Measurements from ENCODE around the gene TOMM6.
"Not testable (repeated sequence)": the region's sequence is repeated elsewhere in the genome, so short reads cannot be mapped to it uniquely, and the experiment has no call there.

The TOMM6 gene

DNA sequence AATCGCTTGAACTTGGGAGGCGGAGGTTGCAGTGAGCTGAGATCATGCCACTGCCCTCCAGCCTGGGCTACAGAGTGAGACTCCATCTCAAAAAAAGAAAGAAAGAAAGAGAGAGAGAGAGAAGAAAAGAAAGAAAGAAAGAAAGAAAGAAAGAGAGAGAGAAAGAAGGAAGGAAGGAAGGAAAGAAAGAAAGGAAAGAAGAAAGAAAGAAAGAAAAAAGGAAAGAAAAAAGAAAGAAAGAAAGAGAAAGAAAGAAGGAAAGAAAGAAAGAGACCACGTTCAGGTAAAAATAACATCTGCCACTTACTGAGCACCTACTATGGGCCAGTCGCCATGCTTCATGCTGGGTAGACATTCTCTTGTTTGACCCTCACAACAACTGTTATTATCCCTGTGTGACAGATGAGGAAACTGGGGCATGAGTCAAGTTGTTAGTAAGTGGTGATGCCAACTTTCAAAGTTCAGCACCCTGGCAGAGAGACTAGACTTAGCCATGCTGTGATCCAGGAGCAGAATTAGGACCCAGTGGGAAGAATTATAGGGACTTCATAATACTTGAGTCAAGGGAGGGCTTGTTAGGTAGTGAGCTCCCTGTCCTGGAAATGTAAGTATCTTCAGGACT lies 21.3 kb upstream of the TOMM6 start:
- DNase-seq: not testable (repeated sequence)

DNA sequence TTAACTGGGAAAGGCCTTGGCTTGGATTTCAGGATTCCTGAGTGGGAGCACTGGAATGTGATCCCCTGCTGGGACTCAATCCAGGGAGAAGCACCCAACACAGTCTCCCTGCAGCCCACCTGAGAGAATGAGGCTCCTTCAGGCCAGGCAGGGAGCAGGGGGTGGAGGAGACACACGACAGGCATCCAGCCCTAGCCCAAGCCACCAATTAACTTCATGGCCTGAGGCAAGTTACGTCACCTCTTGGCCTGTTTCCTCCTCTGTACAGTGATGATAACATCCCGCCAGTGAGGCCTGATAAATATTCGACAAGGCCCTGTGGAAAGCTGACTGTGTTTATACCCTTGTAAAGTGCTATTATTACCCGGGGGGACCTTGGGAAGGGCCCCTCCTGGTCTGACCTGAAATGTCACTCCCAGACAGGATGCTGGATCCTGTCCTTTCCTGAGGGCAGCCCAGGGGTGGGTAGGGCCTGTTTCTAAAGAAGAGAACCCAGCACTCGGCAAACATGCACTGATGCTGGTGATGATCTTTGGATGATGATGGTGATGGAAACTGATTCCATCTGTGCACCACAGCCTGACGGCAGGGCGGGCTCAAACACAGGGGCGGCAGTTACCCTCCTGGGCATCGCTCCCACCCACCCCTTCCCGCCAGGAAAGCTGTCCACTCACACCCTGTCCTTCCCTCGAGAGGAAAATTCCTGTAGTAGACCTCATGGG lies 20.2 kb upstream of the TOMM6 start:
- DNase-seq: no peak

DNA sequence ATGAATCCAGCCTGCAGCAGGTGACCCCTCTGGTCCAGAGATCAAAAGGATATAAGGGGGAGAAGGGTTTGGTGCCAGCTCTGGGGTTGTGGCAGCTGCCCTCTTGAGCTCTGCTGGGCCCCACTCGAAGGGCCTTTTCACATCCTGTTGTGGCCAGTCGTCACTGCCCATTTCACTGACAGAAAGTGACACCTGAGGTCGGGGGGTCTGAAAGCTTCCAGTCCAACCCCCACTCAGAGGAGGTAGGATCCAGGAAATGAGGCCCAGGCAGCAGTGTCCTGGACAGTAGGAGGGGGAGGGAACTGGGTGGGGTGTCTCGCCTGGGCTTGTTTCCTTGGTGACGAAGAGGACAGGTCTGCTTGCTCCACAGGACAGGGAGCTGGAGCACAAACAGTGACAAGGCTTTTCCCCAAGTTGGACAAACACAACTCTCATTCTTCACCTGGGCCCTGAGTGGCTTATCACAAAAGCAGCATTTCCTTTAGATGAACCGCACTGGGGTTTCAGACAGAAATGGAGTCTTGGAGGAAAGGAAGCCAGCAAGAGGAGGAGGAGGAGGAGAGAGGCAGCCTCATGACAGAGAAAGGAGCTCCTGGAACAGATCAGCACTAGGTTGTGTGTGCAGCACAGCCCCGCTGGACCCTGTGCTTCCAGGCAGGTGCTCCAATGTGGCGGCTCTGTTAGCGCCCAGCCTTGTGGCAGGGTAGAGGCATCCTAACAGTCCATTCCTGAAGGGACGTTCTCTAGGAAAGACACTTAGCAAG lies 18.8 kb upstream of the TOMM6 start:
- DNase-seq: no peak

DNA sequence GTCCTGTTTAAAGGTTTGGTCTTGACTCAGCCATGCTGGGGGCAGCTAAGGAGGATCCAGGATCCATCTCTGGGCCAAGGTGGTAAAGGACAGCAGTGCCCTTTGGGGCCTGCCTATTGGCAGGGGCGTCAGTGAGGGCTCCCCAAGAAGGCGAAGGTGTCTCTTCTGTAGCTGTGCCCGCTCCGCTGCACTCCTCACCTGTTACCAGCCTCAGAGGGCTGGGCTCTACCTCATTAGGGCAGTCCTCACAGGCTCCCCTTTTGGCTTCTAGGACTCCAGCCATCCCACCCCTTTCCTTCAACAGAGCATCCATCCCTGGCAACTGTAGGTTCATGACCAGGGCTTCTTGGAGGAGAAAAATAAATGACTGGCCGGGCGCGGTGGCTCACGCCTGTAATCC lies 18.1 kb upstream of the TOMM6 start:
- DNase-seq: no peak

DNA sequence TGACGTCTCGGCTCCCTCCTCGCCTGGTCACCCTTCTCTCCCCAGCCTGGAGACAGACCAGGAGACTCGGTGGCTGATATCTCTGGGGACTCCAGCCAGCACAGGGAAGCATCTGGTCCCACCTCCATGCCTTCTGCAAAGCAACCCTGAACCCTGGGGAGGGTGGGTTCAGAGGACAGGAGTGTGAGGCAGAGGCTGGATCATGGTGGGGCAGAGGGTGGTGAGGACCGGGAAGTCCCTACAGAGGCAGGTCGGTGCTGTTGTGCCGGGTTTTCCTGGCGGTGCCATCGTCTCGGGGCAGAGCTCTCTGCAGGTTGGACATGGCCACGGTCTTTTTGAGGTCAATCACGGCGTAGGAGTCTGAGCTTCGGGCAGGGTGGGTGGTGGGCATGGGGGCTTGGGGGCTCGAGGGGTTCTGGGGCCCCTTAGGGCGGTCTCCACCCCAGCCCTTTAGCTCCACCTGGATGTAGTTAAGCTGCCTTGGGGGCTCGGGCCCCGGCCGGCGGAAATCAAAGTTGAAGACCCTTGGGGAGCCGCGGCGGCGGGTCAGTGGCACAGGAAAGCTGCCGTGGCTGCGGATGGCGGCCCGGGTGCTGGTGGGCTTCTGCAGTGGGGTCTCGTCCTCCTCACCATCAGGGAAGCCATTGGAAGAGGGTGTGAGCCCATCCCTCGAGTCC lies 17.0 kb upstream of the TOMM6 start:
- no peak for DNase-seq

DNA sequence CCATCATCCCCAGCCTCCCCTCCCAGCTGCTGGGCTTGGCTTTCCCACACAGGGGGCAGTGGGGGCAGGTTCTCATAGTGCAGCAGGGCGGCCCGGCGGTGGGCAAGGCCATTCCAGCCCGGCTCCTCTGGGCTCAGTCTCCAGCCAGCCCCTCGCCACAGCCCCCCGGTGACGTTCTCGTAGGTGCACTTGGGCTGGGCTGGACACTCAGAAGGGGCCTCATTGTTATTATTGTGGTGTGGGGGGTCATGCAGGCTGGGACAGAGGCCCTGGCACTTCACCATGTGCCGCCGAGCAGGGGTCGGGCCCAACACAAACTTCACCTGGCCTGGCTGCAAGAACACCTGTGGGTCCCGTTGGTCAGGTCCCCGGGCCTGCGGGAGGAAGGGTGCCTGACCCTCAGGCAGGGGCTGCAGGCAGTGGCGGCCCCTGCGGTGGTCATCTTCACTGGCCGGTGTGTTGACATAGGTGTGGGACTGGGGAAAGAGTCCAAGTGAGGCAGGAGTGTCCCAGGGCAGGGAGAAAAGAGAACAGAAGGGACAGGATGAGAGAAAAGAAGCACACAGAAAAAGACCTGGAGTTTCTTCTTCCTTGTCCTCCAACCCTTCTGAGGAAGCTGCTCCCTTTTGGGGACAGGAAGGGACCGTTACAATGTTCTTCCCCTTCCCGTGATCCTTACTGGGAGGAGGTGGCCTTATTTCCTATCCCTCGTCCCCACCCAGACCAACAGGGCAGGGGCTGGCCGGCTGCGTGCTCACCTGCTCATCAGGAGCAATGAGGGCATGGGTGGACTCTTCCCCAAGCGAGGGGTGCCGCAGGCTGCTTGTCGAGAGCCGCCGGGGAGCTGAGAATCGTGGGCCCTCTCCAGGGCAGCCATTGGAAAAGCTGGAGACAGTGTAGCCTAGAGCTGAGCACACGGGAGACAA lies 16.2 kb upstream of the TOMM6 start:
- no peak for DNase-seq

DNA sequence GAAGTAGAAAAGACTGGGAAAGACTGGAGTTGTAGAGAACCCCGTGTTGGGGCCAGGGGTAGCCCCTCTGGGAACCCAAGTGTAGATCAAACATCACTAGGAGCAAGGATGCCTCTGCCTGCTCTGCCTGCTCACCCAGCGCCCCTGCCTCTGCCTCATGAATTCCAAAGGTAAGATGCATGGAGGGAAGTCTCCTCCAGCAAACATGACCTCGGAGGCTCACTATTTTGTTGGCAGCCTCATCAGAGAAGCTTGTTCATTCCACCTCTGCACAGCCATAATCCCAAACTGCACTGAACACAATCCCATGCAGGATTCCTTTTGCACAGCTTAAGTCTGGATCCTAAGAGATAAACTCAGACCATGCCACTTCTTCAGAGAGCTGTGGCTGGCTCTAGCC lies 12.7 kb upstream of the TOMM6 start:
- DNase-seq: no peak

DNA sequence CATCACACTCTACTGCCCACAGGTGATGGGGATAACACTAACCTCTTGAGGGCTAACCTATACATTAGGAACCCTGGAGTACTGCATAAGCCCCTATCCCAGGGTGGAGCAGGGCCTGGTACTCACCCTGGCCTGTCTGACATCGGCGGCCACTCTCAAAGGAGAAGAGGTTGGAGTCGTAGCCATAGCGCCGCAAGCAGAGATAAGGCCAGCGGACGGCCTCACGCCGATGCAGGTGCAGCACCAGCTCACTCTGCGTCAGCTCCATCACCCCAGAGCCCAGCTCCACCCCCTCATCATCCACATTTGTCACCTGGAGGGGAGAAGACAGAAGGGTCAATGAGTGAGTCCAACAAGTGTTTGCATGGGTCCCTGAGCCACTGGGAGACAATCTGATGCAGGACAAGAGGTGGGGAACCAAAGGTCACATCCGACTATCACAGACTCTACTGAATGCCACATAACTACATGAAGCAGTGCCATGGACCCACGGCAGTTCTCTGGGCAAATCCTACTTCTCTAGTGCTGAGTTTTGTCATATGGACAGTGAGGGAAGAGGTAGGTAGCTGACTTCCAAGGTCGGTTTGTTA lies 12.1 kb upstream of the TOMM6 start:
- DNase-seq: no peak

DNA sequence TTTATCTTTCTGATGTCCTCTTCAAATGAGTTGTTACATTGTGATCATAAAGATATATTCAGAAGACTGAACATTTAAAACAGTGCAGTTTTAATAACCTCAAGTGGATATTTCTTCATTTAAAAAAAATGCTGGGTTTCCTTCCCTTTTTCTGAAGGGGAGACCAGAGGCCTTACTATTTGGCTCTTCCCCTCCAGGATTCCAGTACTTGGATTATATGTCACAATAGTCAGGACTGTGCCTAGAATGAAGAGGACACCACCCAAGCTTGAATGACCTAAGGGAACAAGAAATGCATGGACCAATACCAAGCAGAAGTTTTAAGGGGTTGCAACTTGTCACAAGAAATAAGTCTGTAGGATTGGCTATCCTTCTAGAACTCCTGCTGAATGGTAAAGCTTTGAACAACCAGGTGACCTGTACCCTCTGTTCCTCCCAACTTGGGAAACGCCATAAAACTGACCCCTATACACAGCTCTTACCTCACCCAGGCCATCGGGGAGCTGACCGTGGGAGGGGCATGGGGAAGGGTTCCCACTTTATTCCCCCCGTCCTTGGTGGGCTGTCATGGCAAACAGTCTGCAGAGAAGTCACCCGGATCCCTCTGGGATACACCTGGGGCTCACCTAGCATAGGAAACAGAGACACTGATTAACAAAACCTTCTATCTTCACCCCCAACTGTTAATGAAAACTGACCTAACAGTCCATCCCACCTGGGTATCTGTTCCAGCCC lies 9.8 kb upstream of the TOMM6 start:
- DNase-seq: no peak

DNA sequence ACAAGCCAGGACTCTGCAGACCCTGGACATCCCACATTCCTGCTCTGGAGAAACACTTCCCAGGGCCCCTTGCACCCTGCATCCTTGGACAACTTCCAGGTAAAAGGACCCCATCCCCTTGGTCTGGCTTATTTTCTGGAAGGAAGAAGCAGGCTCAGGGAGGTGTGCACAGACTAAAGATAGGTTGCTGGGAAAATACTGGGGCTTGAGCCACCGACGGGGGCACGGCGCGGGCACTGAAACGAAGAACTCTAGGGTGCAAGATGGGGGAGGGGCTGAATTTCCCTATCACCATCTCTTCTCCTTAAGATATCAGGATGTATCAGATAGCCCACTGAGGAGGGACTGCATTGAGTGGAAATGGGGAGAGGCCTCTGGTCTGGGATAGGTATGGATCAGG lies 8.6 kb upstream of the TOMM6 start:
- DNase-seq: no peak

DNA sequence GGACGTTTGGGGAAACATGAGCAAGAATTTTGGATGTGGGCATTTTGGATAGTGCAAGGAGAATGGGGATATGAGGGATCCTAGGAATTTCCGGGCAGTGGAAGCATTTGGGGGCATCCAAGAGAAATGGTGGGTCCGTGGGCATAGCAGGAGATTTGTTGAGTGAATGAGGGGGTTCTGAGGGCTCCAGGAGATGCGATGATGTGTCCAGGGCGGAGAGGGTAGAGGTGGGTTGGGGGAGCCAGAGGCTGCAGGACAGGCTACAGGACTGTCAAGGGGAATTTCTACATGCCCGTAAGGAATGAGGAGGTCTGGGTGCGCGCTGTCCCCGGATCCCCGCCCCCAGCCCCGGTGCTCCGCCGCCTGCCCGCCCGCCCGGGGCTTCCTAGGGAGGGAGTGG lies 8.2 kb upstream of the TOMM6 start:
- no peak for DNase-seq

DNA sequence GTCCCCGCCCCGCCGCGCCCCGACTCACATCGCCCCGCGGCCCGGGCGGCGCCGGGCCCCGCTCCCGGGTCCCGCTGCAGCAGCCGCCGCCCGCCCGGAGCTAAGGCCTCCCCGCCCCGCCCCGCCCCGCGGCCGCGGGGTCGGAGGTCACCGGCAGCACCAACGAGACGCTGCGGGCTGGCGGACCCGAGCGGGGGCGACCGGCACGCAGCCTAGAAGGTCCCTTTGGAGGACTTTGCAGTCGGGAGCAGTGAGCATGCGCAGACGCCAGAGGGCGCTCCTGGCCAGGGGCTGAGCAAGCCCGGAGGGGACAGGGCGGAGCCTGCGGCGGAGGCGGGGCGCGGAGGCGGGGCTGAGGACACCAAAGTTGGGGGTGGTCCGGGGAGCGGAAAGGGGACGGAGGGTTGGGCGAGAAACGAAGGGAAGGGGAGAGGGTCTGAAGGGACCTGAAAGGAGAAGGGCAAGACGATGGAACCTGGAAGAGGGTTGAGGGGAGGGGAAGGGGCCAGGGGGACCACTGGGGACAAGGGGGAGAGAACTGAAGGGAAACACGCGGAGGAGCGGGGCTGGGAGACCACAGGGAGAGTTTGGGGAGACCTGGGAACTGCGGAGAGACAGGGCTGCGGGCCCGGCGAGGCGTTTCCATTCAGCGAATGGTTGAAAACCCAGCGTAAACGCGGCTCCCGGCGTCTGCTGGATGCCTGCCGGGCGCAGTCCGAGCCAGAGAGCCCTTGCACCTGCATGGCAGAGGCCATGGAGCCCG lies 7.5 kb upstream of the TOMM6 start, which contains the start of gene FRS3:
Gene FRS3, minus strand, starts transcription at position 113 of the 763 bp plus-strand sequence. CDS start 2,913 bp downstream, outside the sequence.
- peak; percentile 95 for DNase-seq

DNA sequence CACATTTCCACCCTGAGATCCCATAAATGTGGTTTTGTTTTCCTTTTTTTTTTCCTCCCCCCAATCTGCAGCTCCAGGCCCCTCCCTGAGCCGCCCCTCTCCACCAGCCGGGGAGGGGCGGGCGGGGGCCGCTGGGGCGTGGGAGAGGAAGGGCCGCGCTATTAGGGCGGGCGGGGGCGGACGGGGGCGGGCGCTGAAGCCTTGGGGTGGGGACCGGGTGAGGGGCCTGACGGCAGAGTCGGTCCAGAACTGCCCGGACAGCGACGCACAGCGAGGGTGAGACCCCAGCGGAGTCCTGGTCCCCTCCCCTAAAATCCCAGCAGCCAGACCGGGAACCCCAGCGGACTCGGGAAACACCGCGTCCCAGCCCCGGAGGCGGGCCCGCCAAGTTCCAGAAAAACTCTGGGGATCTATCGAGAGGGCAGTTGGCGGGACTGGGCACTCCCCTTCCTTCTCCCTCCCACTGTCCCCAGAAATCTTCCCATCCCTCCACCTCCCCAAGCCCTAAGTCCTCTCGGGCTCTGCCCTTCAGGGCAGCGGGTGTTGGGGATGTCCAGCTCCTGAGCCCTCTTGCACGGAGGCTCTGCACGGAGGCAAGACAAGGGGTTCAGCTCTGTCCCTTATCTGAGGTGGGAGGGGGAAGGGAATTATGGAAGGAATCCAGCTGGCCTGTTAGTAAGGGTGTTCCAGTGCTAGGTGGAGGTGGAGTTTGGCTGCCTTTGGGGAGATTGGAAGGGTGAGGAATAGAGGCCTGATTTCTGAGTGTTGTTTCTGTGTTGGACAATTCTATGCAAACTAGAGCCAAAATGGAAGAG lies 6.7 kb upstream of the TOMM6 start, which contains the start of gene PRICKLE4:
Gene PRICKLE4, plus strand, starts transcription at position 232 of the 815 bp plus-strand sequence. CDS start 2,692 bp downstream, outside the sequence.
- peak; percentile 35 for DNase-seq

DNA sequence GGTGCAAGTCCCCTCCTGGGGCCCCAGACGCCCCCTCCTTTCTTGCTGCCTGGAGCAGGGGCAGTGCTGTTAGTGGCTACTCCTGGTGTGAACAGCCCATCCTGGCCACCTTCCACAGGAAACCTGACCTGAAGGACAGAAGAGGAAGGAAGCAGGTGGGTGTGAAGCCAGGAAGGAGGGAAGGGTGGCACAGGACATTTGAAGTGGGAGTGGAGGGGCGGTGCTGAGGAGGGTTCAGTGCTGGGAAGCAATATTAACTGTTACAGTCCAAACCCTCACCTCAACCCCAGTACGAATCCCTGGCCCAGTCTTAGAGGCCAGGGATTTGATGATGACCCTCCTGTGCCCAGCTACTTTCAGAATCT lies 6.1 kb upstream of the TOMM6 start:
- DNase-seq: no peak

DNA sequence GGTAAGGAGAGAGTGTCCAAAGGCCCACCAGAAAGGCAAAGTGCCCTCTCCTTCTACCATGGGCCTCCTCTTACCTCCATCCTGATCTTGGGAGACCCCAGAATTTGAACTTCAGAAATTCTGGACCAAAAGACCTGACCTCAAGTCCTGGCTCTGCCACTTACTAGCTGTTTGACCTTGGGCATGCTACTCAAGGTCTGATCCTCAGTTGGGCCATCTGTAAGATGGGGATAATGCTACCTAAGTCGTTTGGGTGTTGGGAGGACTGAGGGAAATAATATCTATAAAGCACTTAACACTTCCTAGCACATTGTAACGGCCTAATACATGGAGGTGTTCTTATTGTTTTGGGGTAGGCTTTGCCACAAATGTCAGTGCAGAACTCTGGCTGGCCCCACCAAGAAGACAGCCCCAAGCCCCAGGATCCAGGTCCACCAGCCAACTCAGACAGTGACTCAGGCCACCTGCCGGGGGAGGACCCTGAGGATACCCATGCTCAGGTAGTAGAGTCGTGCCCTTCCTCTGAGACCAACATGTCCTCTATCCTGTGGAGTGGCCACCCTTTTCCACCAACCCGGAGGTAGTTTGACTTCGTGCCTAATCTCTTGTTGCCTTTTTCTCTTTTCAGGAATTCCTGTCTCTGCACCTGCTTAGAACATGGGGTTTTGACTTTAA lies 4.3 kb upstream of the TOMM6 start:
- DNase-seq: no peak

DNA sequence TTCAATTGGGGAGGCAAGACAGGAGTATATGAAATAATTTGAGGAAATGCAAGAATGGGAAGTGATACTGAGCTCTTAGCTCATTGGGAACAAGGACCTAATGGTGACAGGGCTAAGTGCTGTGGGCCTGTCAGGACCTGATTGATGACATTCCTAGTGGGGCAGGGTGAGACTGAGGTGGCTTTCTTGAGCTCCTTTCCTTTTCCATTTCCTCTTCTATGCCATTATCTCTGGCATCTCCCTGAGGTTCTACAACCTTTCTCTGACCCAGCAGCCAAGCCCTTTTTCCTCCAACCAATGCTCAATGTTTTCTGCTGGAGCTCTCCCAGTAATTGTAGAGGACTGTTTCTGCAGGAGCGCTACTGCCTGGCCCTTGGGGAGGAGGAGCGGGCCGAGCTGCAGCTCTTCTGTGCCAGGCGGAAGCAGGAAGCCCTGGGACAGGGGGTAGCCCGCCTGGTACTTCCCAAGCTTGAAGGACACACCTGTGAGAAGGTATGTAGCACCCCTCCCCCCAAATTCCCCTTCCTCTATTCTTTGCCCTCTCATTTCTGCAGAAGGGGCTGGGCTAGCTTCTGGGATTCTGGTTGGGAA lies 2.8 kb upstream of the TOMM6 start:
- no peak for DNase-seq

DNA sequence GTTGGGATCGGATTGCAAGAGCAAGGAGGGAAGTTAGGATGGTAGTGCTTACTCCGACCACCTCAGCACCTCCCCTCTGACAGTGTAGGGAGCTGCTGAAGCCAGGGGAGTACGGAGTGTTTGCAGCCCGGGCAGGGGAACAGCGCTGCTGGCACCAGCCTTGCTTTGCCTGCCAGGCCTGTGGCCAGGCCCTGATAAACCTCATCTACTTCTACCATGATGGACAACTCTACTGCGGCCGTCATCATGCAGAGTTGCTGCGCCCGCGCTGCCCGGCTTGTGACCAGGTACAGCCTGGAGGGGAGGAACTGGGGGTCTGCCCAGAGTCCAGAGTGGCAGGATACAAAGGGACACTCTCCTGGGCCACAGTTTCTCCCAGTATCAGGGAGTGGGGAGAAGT lies 2.2 kb upstream of the TOMM6 start:
- DNase-seq: no peak

DNA sequence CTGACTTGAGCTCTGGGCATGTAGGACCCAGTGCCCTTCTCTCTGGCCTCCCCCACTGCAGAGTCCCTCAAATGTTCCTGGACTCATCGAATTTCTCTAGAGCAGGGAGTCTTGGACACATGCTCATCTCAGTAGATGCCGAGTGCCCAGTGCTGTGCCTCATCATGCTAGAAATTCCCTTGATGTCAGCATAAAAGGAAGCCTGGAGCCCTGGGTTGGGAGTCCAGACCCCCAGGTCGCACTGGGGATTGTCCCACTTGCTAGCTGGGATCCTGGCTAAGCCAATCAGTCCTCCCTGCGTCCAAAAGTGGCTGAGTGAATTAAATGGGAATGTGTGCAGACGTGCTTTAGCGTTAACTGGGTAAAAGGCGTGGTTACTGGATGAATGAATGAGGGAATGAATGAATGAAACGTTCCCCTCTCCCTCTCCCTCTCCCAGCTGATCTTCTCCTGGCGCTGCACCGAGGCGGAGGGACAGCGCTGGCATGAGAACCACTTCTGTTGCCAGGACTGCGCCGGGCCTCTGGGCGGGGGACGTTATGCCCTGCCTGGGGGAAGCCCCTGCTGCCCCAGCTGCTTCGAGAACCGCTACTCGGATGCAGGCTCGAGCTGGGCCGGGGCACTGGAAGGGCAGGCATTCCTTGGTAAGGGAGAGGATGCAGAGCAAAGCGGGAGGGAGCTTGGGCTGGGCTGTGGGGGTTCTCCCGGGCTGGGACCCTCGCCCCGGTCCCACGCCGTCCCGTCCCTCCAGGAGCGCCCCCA lies 1.6 kb upstream of the TOMM6 start:
- no peak for DNase-seq
